H9 (cell line): ENCODE results near the gene SEC24C. TPM values are rescaled to one million over a fixed set of nuclear protein-coding genes. Genes with fewer than 3 reads are reported as not detected.

Experiments used
- DNase-seq: peaks from one replicate; pipeline ENCODE4 v3.0.0-alpha.2; 2017
- H2AFZ ChIP-seq: one replicate; pipeline ENCODE4 v1.6.1; 2013; ENCODE audit warnings: mild to moderate bottlenecking, low read length, control low read depth, moderate library complexity
- H2AK5ac ChIP-seq: 2 replicates; pipeline ENCODE4 v1.6.1; 2013; ENCODE audit warnings: low read length, control low read depth, mixed read lengths; ENCODE audit not compliant: insufficient read length
- H2BK120ac ChIP-seq: one replicate; pipeline ENCODE4 v1.6.1; 2013; ENCODE audit warnings: low read depth, mild to moderate bottlenecking, low read length, control low read depth, inconsistent platforms; ENCODE audit not compliant: poor library complexity, severe bottlenecking
- H2BK12ac ChIP-seq: 2 replicates; pipeline ENCODE4 v1.6.1; 2013; ENCODE audit warnings: low read length, control low read depth, mixed read lengths, low read depth; ENCODE audit not compliant: insufficient read length
- H2BK15ac ChIP-seq: 2 replicates; pipeline ENCODE4 v1.6.1; 2013; ENCODE audit warnings: low read depth, low read length, control low read depth
- H2BK20ac ChIP-seq: one replicate; pipeline ENCODE4 v1.6.1; 2013; ENCODE audit warnings: low read depth, mild to moderate bottlenecking, low read length, control low read depth, inconsistent platforms; ENCODE audit not compliant: poor library complexity, severe bottlenecking
- H2BK5ac ChIP-seq: 2 replicates; pipeline ENCODE4 v1.6.1; 2013; ENCODE audit warnings: low read length, control low read depth, mixed read lengths; ENCODE audit not compliant: insufficient read length
- H3K14ac ChIP-seq: 2 replicates; pipeline ENCODE4 v1.6.1; 2013; ENCODE audit warnings: low read length, control low read depth; ENCODE audit not compliant: insufficient read depth
- H3K18ac ChIP-seq: 2 replicates; pipeline ENCODE4 v1.6.1; 2013; ENCODE audit warnings: low read depth, mild to moderate bottlenecking, mixed read lengths, low read length, control low read depth; ENCODE audit not compliant: insufficient read length
- H3K23ac ChIP-seq: 2 replicates; pipeline ENCODE4 v1.6.1; 2013; ENCODE audit warnings: low read length, control low read depth, mixed read lengths, low read depth; ENCODE audit not compliant: insufficient read length
- H3K23me2 ChIP-seq: 2 replicates; pipeline ENCODE4 v1.6.1; 2013; ENCODE audit warnings: low read depth, mild to moderate bottlenecking, mixed read lengths, low read length, control low read depth; ENCODE audit not compliant: insufficient read length, poor library complexity, severe bottlenecking
- H3K27ac ChIP-seq: 2 replicates; pipeline ENCODE4 v1.5.1; 2013; ENCODE audit warnings: low read length, control low read depth, mixed read lengths, low read depth; ENCODE audit not compliant: insufficient read length
- H3K27me3 ChIP-seq: 2 replicates; pipeline ENCODE4 v1.6.1; 2013; ENCODE audit warnings: low read length, control low read depth, inconsistent platforms; ENCODE audit not compliant: insufficient read depth
- H3K4ac ChIP-seq: 2 replicates; pipeline ENCODE4 v1.6.1; 2013; ENCODE audit warnings: low read depth, mild to moderate bottlenecking, control low read depth, inconsistent platforms, low read length, moderate library complexity
- H3K4me1 ChIP-seq: 2 replicates; pipeline ENCODE4 v1.6.1; 2013; ENCODE audit warnings: low read length, control low read depth, inconsistent platforms; ENCODE audit not compliant: insufficient read depth
- H3K4me2 ChIP-seq: 2 replicates; pipeline ENCODE4 v1.6.1; 2013; ENCODE audit warnings: low read length, control low read depth, mixed read lengths; ENCODE audit not compliant: insufficient read length, insufficient read depth
- H3K56ac ChIP-seq: 2 replicates; pipeline ENCODE4 v1.6.1; 2013; ENCODE audit warnings: low read depth, mild to moderate bottlenecking, mixed read lengths, low read length, control low read depth; ENCODE audit not compliant: insufficient read length
- H3K79me1 ChIP-seq: 2 replicates; pipeline ENCODE4 v1.6.1; 2013; ENCODE audit warnings: low read depth, mild to moderate bottlenecking, moderate library complexity, low read length, control low read depth, inconsistent platforms; ENCODE audit not compliant: insufficient read depth, poor library complexity, severe bottlenecking
- H3K79me2 ChIP-seq: 2 replicates; pipeline ENCODE4 v1.6.1; 2013; ENCODE audit warnings: low read length, control low read depth, inconsistent platforms; ENCODE audit not compliant: insufficient read depth
- H3K9ac ChIP-seq: 2 replicates; pipeline ENCODE4 v1.6.1; 2013; ENCODE audit warnings: low read length, control low read depth, mixed read lengths; ENCODE audit not compliant: insufficient read length; ENCODE audit errors: extremely low read depth
- H3K9me3 ChIP-seq: one replicate; pipeline ENCODE4 v1.6.1; 2013; ENCODE audit warnings: low read depth, low read length, inconsistent platforms; ENCODE audit not compliant: control insufficient read depth
- H3T11ph ChIP-seq: one replicate; pipeline ENCODE4 v1.6.1; 2013; ENCODE audit warnings: mild to moderate bottlenecking, low read length, control low read depth, inconsistent platforms
- H4K20me1 ChIP-seq: one replicate; pipeline ENCODE4 v1.6.1; 2013; ENCODE audit not compliant: control insufficient read depth, insufficient read length, insufficient read depth
- H4K5ac ChIP-seq: 2 replicates; pipeline ENCODE4 v1.6.1; 2013; ENCODE audit warnings: low read depth, mild to moderate bottlenecking, mixed read lengths, low read length, control low read depth; ENCODE audit not compliant: insufficient read length
- H4K8ac ChIP-seq: replicated peaks from 2 replicates; pipeline ENCODE4 v1.6.1; 2013; ENCODE audit warnings: low read length, control low read depth, mixed read lengths, low read depth; ENCODE audit not compliant: insufficient read length
- H4K91ac ChIP-seq: 2 replicates; pipeline ENCODE4 v1.6.1; 2013; ENCODE audit warnings: low read depth, mild to moderate bottlenecking, moderate library complexity, mixed read lengths, low read length, control low read depth; ENCODE audit not compliant: insufficient read length
- H3K27ac Mint-ChIP-seq, 3 experiments: 2 replicates in 2 of 3; 3 replicates in 1 of 3; pipeline ENCODE4 v1.8.0; 2020 to 2021; ENCODE audit warnings: mixed read lengths in 3 of 3, mild to moderate bottlenecking in 1 of 3, moderate library complexity in 1 of 3
- H3K27me3 Mint-ChIP-seq: 2 replicates; pipeline ENCODE4 v1.8.0; 2021; ENCODE audit warnings: low read depth, mild to moderate bottlenecking, moderate library complexity, mixed read lengths
- H3K36me3 Mint-ChIP-seq, 3 experiments: 2 replicates in 2 of 3; 3 replicates in 1 of 3; pipeline ENCODE4 v1.8.0; 2020 to 2021; ENCODE audit warnings: low read depth in 3 of 3, mixed read lengths in 3 of 3; ENCODE audit not compliant: insufficient read depth in 1 of 3
- H3K4me1 Mint-ChIP-seq, 2 experiments: 2 replicates each; pipeline ENCODE4 v1.8.0; 2020; ENCODE audit warnings: mixed read lengths in 2 of 2
- H3K4me3 Mint-ChIP-seq, 2 experiments: 2 replicates in 1 of 2; 3 replicates in 1 of 2; pipeline ENCODE4 v1.8.0; 2020 to 2021; ENCODE audit warnings: mild to moderate bottlenecking in 2 of 2, mixed read lengths in 2 of 2, moderate library complexity in 1 of 2
- H3K9me3 Mint-ChIP-seq, 2 experiments: 2 replicates in 1 of 2; 3 replicates in 1 of 2; pipeline ENCODE4 v1.8.0; 2020; ENCODE audit warnings: mild to moderate bottlenecking in 2 of 2, mixed read lengths in 2 of 2, moderate library complexity in 1 of 2
- WGBS: extraction: QIAGEN DNeasy Blood & Tissue Kit; methylation state at CpG from one replicate; pipeline ENCODE4 v1.1.7; 2013; ENCODE audit warnings: missing lambda C conversion rate, low lambda C conversion rate, mixed read lengths; ENCODE audit not compliant: insufficient read length; ENCODE audit errors: extremely low coverage; 5-methylcytosine and 5-hydroxymethylcytosine counted together
- total RNA-seq: library from RNA; stranded (reverse); gene quantifications from 2 replicates; pipeline ENCODE4 v1.2.1, GENCODE V29; 2021
- TF ChIP-seq, protein P1 (sequence below): fragments of 200-600 bp; sonication (generic); conservative IDR thresholded peaks from 3 replicates; pipeline ENCODE4 v1.8.0; 2021; ENCODE audit warnings: antibody characterized with exemption, mild to moderate bottlenecking

SEC24C gene
- total RNA-seq, 1 experiment from 2014 or later: 62.4 TPM

GRCh38 chr10:73761781-73762180, 17.6 kb downstream of the SEC24C start:
- no peak overlapping the region for H2AK5ac ChIP-seq
- no CpG with 5 or more reads among the region's 1 CpG for WGBS
- H2BK20ac ChIP-seq: no peak overlapping the region
- H3K4me2 ChIP-seq: no peak overlapping the region
- no peak overlapping the region for H3K9ac ChIP-seq
- H3K79me1 ChIP-seq: no peaks in the 10 kb centered on the region
- no peaks in the 10 kb centered on the region for H3K4me1 ChIP-seq
- no peak overlapping the region for H3K23ac ChIP-seq
- Mint-ChIP-seq H3K36me3 (peaks cover 24 to 71% (median 59%) of the 10 kb centered on the region in 3 experiments), H3K27ac (peak overlapping the region in 1 of 3 experiments; percentile 73; a peak in 1 of 7 replicates), H3K4me1 (peaks cover 0 to 3% of the 10 kb centered on the region in 2 experiments; a peak in 1 of 4 replicates), H3K27me3 (no peaks in the 10 kb centered on the region), H3K4me3 (no peak overlapping the region), H3K9me3 (no peaks in the 10 kb centered on the region)
- H3T11ph ChIP-seq: no peak overlapping the region
- no peaks in the 10 kb centered on the region for H3K23me2 ChIP-seq
- no peak overlapping the region for H2BK120ac ChIP-seq
- H3K18ac ChIP-seq: no peak overlapping the region
- H4K91ac ChIP-seq: no peak overlapping the region
- no peaks in the 10 kb centered on the region for H3K79me2 ChIP-seq
- no peak overlapping the region for H3K14ac ChIP-seq
- H4K8ac ChIP-seq: no peak overlapping the region
- no peak overlapping the region for H2BK15ac ChIP-seq
- no peak overlapping the region for H4K5ac ChIP-seq
- H2BK12ac ChIP-seq: no peak overlapping the region
- no peak overlapping the region for H2AFZ ChIP-seq
- DNase-seq: no peak
- H3K56ac ChIP-seq: no peak overlapping the region
- H3K27me3 ChIP-seq: no peaks in the 10 kb centered on the region
- no peak overlapping the region for H3K4ac ChIP-seq
- no peaks in the 10 kb centered on the region for H4K20me1 ChIP-seq
- TF ChIP-seq, protein P1, sequence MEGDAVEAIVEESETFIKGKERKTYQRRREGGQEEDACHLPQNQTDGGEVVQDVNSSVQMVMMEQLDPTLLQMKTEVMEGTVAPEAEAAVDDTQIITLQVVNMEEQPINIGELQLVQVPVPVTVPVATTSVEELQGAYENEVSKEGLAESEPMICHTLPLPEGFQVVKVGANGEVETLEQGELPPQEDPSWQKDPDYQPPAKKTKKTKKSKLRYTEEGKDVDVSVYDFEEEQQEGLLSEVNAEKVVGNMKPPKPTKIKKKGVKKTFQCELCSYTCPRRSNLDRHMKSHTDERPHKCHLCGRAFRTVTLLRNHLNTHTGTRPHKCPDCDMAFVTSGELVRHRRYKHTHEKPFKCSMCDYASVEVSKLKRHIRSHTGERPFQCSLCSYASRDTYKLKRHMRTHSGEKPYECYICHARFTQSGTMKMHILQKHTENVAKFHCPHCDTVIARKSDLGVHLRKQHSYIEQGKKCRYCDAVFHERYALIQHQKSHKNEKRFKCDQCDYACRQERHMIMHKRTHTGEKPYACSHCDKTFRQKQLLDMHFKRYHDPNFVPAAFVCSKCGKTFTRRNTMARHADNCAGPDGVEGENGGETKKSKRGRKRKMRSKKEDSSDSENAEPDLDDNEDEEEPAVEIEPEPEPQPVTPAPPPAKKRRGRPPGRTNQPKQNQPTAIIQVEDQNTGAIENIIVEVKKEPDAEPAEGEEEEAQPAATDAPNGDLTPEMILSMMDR: no peak
- H2BK5ac ChIP-seq: no peak overlapping the region
- no peak overlapping the region for H3K27ac ChIP-seq
- H3K9me3 ChIP-seq: no peaks in the 10 kb centered on the region
